Thoracic aorta (tissue), 2 donors: ENCODE results near the gene MADD. TPM values are rescaled to one million over a fixed set of nuclear protein-coding genes. Genes with fewer than 3 reads are reported as not detected.

Experiments
- ATAC-seq: fragments of 150-250 bp; one replicate; pipeline ENCODE4 v1.8.0; 2017; ENCODE audit warnings: low read depth; ENCODE audit not compliant: insufficient number of reproducible peaks, low FRiP score
- DNase-seq: peaks from one replicate; pipeline ENCODE4 v3.0.0-alpha.2; 2020; ENCODE audit warnings: low spot score
- H3K27ac ChIP-seq, 2 donors: fragments of 200-600 bp; sonication (generic); 1 replicate in 1 of 2; 2 replicates in 1 of 2; pipeline ENCODE4 v1.5.1; 2016; ENCODE audit warnings: mild to moderate bottlenecking in 2 of 2, moderate library complexity in 2 of 2
- H3K27me3 ChIP-seq: fragments of 200-600 bp; sonication (generic); replicated peaks from 2 replicates; pipeline ENCODE4 v1.6.0; 2016; ENCODE audit warnings: mild to moderate bottlenecking; ENCODE audit not compliant: insufficient read depth
- H3K36me3 ChIP-seq: fragments of 200-600 bp; sonication (generic); one replicate; pipeline ENCODE4 v1.5.1; 2016
- H3K4me1 ChIP-seq, 2 donors: fragments of 200-600 bp; sonication (generic); 1 replicate in 1 of 2; 2 replicates in 1 of 2; pipeline versions ENCODE4 v1.5.1 to v1.6.0; 2016; ENCODE audit warnings: low read depth in 2 of 2, mild to moderate bottlenecking in 1 of 2; ENCODE audit not compliant: control insufficient read depth in 1 of 2
- H3K4me3 ChIP-seq: fragments of 200-600 bp; sonication (generic); 2 replicates; pipeline ENCODE4 v1.5.1; 2016; ENCODE audit warnings: mild to moderate bottlenecking
- H3K9me3 ChIP-seq: fragments of 200-600 bp; sonication (generic); 2 replicates; pipeline ENCODE4 v1.5.1; 2016
- CTCF ChIP-seq: fragments of 200-600 bp; sonication (generic); IDR thresholded peaks from one replicate; pipeline ENCODE4 v1.5.1; 2019; ENCODE audit warnings: antibody characterized with exemption
- total RNA-seq, 2 donors: library from RNA; depleted of rRNA; stranded (reverse); fragments of >200 nt; gene quantifications; one replicate each; pipeline versions ENCODE4 v1.1.0 to v1.2.3, GENCODE V29; 2016

MADD gene
- total RNA-seq, 2 donors from 2014 or later: 58.9 to 74.3 TPM

DNA sequence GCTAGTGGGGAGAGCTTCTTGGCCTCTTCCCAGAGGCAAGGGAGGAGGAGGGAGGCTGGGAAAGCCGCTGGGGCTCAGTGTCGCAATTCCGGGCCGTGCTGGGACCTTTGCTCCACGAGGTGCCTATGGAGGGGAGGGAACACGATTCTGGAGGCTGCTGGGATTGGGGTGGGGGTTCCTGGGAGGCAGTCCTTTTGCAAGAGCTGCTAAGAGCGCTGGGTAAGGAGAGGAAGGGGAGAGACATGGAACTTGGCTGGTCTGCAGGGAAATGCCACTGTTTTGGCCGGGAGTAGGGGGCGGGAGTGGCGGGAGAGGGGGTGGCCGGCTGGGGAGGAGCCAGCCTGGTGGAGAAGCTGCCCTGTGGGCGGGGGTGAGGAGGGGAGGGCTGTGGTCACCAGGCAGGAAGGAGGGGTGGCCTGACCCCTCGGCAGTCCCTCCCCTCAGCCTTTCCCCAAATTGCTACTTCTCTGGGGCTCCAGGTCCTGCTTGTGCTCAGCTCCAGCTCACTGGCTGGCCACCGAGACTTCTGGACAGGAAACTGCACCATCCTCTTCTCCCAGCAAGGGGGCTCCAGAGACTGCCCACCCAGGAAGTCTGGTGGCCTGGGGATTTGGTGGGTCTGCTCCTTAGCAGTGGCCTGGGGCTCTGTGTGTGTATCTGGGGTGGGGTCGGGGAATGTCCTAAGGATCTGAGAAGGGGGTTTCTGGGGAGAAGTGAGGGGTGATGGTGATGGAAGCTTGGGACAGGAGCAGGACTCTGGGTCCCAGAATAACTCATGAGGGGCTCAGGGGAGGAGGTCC is 12.2 kb upstream of the MADD start, which contains the start of gene NR1H3:
TSS of gene NR1H3 (plus strand) at position 480 of the 800 bp plus-strand sequence. CDS start 1,221 bp downstream, outside the sequence.
- ATAC-seq: peak; percentile 39
- peak; percentile 56 for TF ChIP-seq CTCF
- H3K27ac ChIP-seq: peak within 1 kb of the TSS; percentile 56 to 72
- H3K9me3 ChIP-seq: no peaks in the 10 kb centered on the region
- H3K4me1 ChIP-seq: peaks cover 25 to 45% of the 10 kb centered on the region in 2 donors
- peak within 1 kb of the TSS; percentile 58 for H3K4me3 ChIP-seq
- no peaks in the 10 kb centered on the region for H3K27me3 ChIP-seq
- DNase-seq: no peak
- no peaks in the 10 kb centered on the region for H3K36me3 ChIP-seq

- Histone ChIP-seq H3K36me3 (no peaks in the 10 kb centered on the region), H3K9me3 (no peaks in the 10 kb centered on the region), H3K27ac (peak overlapping the region; percentile 46 to 56), H3K27me3 (no peaks in the 10 kb centered on the region), H3K4me3 (peak overlapping the region; percentile 58), H3K4me1 (peaks cover 25 to 45% of the 10 kb centered on the region in 2 donors)
- DNase-seq: no peak
- ATAC-seq: no peak
- TF ChIP-seq CTCF: no peak
Observed at GRCh38 chr11:47258317-47258902, 11.5 kb upstream of the MADD start.

- Histone ChIP-seq H3K27ac (no peak overlapping the region), H3K4me3 (no peak overlapping the region), H3K27me3 (no peaks in the 10 kb centered on the region), H3K9me3 (no peaks in the 10 kb centered on the region), H3K4me1 (peaks cover 19 to 39% of the 10 kb centered on the region in 2 donors), H3K36me3 (no peaks in the 10 kb centered on the region)
- no peak for DNase-seq
- ATAC-seq: no peak
- TF ChIP-seq CTCF: peak; percentile 9
Observed at GRCh38 chr11:47259232-47259977, 10.5 kb upstream of the MADD start.

- Histone ChIP-seq H3K27ac (no peak overlapping the region), H3K36me3 (no peaks in the 10 kb centered on the region), H3K4me1 (peaks cover 11 to 38% of the 10 kb centered on the region in 2 donors), H3K27me3 (no peaks in the 10 kb centered on the region), H3K9me3 (no peaks in the 10 kb centered on the region), H3K4me3 (no peak overlapping the region)
- DNase-seq: no peak
- no peak for TF ChIP-seq CTCF
- no peak for ATAC-seq
Observed at GRCh38 chr11:47260366-47260765, 9.6 kb upstream of the MADD start.

DNA sequence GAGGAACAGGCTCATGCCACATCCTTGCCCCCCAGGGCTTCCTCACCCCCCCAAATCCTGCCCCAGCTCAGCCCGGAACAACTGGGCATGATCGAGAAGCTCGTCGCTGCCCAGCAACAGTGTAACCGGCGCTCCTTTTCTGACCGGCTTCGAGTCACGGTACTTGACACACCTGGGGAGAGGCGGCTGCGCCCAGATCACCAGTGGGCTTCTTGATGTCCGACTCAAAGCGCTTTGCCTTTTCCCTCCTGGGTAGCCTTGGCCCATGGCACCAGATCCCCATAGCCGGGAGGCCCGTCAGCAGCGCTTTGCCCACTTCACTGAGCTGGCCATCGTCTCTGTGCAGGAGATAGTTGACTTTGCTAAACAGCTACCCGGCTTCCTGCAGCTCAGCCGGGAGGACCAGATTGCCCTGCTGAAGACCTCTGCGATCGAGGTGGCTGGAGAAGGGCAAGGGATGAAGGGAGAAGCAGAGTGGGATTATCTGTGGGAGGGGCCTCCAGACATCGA is 8.6 kb upstream of the MADD start:
- Histone ChIP-seq H3K36me3 (no peaks in the 10 kb centered on the region), H3K4me1 (peaks cover 8 to 36% of the 10 kb centered on the region in 2 donors)

More for the DNA sequence above, 8.6 kb upstream of the MADD start:
- DNase-seq: no peak
- ATAC-seq: no peak
- Histone ChIP-seq H3K9me3 (no peaks in the 10 kb centered on the region), H3K27ac (no peak overlapping the region), H3K4me3 (no peak overlapping the region), H3K27me3 (no peaks in the 10 kb centered on the region)
- TF ChIP-seq CTCF: no peak
